ENCODE results near the gene COL5A1. TPM values are rescaled to one million over a fixed set of nuclear protein-coding genes. Genes with fewer than 3 reads are reported as not detected.
A peak's percentile ranks its signal among the peaks of the same experiment; 100 is the strongest.

Gene COL5A1
- total and polyA plus RNA-seq, 2 donors from 2014 or later: 2.4 to 23.8 TPM

DNA sequence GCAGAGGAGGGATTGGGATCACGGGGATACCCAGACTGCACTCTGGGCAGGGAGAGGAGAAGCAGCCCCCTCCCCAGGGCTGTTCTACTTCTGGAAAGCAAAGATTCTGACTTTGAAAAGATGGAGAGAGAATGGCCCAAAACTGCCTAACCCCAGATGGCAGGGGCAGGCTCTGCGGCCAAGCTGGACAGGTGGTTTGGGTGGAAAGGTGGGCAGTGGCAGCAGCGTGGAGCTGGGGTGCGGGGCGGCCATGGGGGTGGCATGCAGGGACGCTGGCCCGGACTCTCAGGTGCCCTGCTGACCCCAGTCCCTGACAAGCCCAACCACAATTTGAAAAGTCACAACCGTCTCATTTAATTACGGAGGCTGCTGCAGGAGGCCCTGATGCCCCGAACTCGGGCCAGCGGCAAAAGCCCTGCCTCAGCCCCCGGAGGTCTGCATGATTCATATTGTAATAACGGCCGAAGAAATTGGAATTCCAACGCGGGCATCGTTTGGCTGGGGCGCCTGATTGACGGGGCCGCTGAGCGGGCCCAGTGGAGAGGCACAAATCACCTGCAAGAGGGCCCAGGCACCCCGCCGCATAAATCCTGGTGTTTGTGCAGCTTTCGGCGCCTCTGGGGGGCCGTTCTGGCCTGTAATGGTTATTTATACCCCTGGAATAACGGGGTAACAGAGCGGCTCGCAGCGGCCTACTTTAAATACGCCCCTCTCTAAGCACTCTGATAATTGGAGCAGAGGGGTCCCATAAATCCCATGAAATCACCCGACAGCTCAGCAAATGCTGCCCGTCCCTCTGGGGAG is 197.2 kb downstream of the COL5A1 start:
- no peak for FAIRE-seq
- H3K4me3 ChIP-seq (ENCODE audit: low read length in 3 of 3): no peak overlapping the region
- H3K27me3 ChIP-seq (ENCODE audit: control insufficient read depth, insufficient read depth, low read length): no peaks in the 10 kb centered on the region
- DNase-seq: peak in 1 of 5 donors; percentile 48
- no peaks in the 10 kb centered on the region for H3K36me3 ChIP-seq (ENCODE audit: control insufficient read depth in 2 of 3, insufficient read depth in 3 of 3, low read length in 3 of 3)
- H3K4me1 ChIP-seq (ENCODE audit: control insufficient read depth in 2 of 3, insufficient read depth in 2 of 3, low read depth in 1 of 3, low read length in 3 of 3): no peaks in the 10 kb centered on the region
- no peak overlapping the region for H3K9ac ChIP-seq (ENCODE audit: low read length in 3 of 3)
- intact Hi-C loops (cut with DNase I): no loop called here
- H3K27ac ChIP-seq (ENCODE audit: low read depth in 2 of 2, low read length in 2 of 2): no peak overlapping the region
- no peaks in the 10 kb centered on the region for H3K9me3 ChIP-seq (ENCODE audit: control insufficient read depth in 2 of 3, insufficient read depth in 1 of 3, low read length in 3 of 3)
- TF ChIP-seq, protein P1, sequence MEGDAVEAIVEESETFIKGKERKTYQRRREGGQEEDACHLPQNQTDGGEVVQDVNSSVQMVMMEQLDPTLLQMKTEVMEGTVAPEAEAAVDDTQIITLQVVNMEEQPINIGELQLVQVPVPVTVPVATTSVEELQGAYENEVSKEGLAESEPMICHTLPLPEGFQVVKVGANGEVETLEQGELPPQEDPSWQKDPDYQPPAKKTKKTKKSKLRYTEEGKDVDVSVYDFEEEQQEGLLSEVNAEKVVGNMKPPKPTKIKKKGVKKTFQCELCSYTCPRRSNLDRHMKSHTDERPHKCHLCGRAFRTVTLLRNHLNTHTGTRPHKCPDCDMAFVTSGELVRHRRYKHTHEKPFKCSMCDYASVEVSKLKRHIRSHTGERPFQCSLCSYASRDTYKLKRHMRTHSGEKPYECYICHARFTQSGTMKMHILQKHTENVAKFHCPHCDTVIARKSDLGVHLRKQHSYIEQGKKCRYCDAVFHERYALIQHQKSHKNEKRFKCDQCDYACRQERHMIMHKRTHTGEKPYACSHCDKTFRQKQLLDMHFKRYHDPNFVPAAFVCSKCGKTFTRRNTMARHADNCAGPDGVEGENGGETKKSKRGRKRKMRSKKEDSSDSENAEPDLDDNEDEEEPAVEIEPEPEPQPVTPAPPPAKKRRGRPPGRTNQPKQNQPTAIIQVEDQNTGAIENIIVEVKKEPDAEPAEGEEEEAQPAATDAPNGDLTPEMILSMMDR (IDR thresholded peaks at IDR 0.05; ENCODE audit: borderline replicate concordance, extremely low read depth, insufficient read depth): no peak

DNA sequence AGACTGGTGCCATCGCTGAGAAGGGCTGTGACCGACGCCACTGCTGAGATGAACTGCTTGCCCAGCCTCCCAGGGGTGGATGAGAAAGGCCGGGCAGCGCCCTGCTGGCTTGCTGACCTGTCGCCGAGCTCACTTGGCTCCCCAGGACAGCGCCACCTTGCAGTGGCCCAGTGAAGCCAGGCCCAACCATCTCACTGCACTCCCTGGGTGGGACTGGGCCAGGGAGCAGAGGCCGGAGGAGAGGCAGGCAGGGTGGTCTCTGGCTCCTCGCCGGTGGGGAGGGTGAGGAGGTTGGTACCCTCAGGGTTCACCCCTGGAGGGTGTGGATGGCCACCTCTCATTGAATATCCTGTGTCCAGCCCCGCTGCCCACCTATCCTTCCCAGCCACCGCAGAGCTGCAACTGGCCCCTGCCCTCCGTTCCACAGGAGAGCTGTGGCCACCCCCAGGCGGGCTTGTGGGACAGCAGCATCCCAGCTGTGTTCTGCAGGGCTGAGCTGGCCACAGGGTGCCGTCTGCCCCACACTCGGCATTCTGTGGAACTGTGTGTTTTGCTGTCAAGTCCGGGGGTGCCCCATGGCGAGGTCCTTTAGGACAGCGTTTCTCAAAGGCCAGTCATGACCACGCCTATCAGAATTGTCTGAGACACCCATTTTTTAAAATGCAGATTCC is 198.0 kb downstream of the COL5A1 start:
- Histone ChIP-seq H3K27me3 (ENCODE audit: control insufficient read depth, insufficient read depth, low read length) (no peaks in the 10 kb centered on the region), H3K4me1 (ENCODE audit: control insufficient read depth in 2 of 3, insufficient read depth in 2 of 3, low read depth in 1 of 3, low read length in 3 of 3) (no peaks in the 10 kb centered on the region), H3K27ac (ENCODE audit: low read depth in 2 of 2, low read length in 2 of 2) (no peak overlapping the region), H3K9ac (ENCODE audit: low read length in 3 of 3) (no peak overlapping the region), H3K4me3 (ENCODE audit: low read length in 3 of 3) (no peak overlapping the region), H3K9me3 (ENCODE audit: control insufficient read depth in 2 of 3, insufficient read depth in 1 of 3, low read length in 3 of 3) (no peaks in the 10 kb centered on the region), H3K36me3 (ENCODE audit: control insufficient read depth in 2 of 3, insufficient read depth in 3 of 3, low read length in 3 of 3) (no peaks in the 10 kb centered on the region)
- intact Hi-C loops (cut with DNase I): no loop called here
- FAIRE-seq (no peak), DNase-seq (peak in 1 of 5 donors; percentile 71)
- TF ChIP-seq, protein P1 (IDR thresholded peaks at IDR 0.05; ENCODE audit: borderline replicate concordance, extremely low read depth, insufficient read depth): no peak

DNA sequence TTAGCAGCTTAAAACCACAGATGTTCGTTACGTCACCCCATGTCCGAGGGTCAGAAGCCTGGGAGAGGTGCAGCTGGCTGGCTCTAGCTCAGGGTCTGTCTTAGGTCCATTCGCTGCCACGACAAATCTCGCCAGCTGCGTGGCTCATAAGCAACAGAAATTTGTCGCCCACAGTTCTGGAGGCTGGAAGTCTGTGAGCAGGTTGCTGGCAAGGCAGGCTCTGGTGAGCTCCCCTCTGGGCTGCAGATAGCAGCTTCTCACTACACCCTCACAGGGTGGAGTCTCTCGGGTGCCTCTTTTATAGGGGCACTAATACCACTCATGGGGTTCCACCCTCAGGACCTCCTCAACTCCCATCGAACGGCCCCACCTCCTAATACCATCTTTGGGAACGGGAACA is 198.9 kb downstream of the COL5A1 start:
- no peaks in the 10 kb centered on the region for H3K9me3 ChIP-seq (ENCODE audit: control insufficient read depth in 2 of 3, insufficient read depth in 1 of 3, low read length in 3 of 3)
- H3K4me1 ChIP-seq (ENCODE audit: control insufficient read depth in 2 of 3, insufficient read depth in 2 of 3, low read depth in 1 of 3, low read length in 3 of 3): no peaks in the 10 kb centered on the region
- no peak for DNase-seq
- intact Hi-C loops (cut with DNase I): no loop called here
- H3K4me3 ChIP-seq (ENCODE audit: low read length in 3 of 3): no peak overlapping the region
- TF ChIP-seq, protein P1 (IDR thresholded peaks at IDR 0.05; ENCODE audit: borderline replicate concordance, extremely low read depth, insufficient read depth): no peak
- H3K27me3 ChIP-seq (ENCODE audit: control insufficient read depth, insufficient read depth, low read length): no peaks in the 10 kb centered on the region
- no peaks in the 10 kb centered on the region for H3K36me3 ChIP-seq (ENCODE audit: control insufficient read depth in 2 of 3, insufficient read depth in 3 of 3, low read length in 3 of 3)
- FAIRE-seq: no peak
- no peak overlapping the region for H3K9ac ChIP-seq (ENCODE audit: low read length in 3 of 3)
- H3K27ac ChIP-seq (ENCODE audit: low read depth in 2 of 2, low read length in 2 of 2): no peak overlapping the region
